Endothelial cell of umbilical vein (primary cell): ENCODE data around the gene RBM44.

ENCODE experiments used
- EZH2 ChIP-seq: IDR thresholded peaks from 2 replicates; pipeline ENCODE4 v1.6.1; 2012; ENCODE audit warnings: borderline replicate concordance, low read depth, mild to moderate bottlenecking, moderate library complexity, low read length, inconsistent platforms; ENCODE audit not compliant: severe bottlenecking
- FOS ChIP-seq: IDR thresholded peaks from 2 replicates; pipeline ENCODE4 v1.6.1; 2011; ENCODE audit warnings: mild to moderate bottlenecking, low read length, moderate library complexity, borderline replicate concordance; ENCODE audit not compliant: insufficient read depth
- GATA2 ChIP-seq: IDR thresholded peaks from 2 replicates; pipeline ENCODE4 v1.7.0; 2011; ENCODE audit warnings: low read depth, mild to moderate bottlenecking, moderate library complexity, mixed read lengths, low read length; ENCODE audit not compliant: insufficient read length, insufficient read depth
- JUN ChIP-seq: IDR thresholded peaks from 2 replicates; pipeline ENCODE4 v1.6.1; 2011; ENCODE audit warnings: borderline replicate concordance, low read depth; ENCODE audit not compliant: insufficient read length, insufficient read depth
- MYC ChIP-seq: IDR thresholded peaks from one replicate; pipeline ENCODE4 v1.6.1; 2011; ENCODE audit warnings: mild to moderate bottlenecking, low read depth, low read length
- POLR2A ChIP-seq: IDR thresholded peaks from 2 replicates; pipeline ENCODE4 v1.6.1; 2012; ENCODE audit warnings: low read depth, mild to moderate bottlenecking, control low read depth, low read length
- POLR2AphosphoS5 ChIP-seq: IDR thresholded peaks from 2 replicates; pipeline ENCODE4 v1.6.1; 2012; ENCODE audit warnings: low read depth, mild to moderate bottlenecking, control low read depth, low read length, moderate library complexity; ENCODE audit not compliant: insufficient read depth
- TF ChIP-seq, protein P1 (sequence below), 2 donors: IDR thresholded peaks; 1 replicate in 1 of 2; 2 replicates in 1 of 2; pipeline ENCODE4 v1.5.1; 2011; ENCODE audit warnings: low read length in 2 of 2, mild to moderate bottlenecking in 2 of 2, moderate library complexity in 2 of 2, control low read depth in 1 of 2, inconsistent platforms in 1 of 2, low read depth in 1 of 2; ENCODE audit not compliant: insufficient read depth in 1 of 2; ENCODE audit errors: extremely low read depth in 1 of 2
- TF ChIP-seq, protein P2 (sequence below): IDR thresholded peaks from 2 replicates; pipeline ENCODE4 v1.6.1; 2011; ENCODE audit not compliant: insufficient read depth, insufficient read length

DNA sequence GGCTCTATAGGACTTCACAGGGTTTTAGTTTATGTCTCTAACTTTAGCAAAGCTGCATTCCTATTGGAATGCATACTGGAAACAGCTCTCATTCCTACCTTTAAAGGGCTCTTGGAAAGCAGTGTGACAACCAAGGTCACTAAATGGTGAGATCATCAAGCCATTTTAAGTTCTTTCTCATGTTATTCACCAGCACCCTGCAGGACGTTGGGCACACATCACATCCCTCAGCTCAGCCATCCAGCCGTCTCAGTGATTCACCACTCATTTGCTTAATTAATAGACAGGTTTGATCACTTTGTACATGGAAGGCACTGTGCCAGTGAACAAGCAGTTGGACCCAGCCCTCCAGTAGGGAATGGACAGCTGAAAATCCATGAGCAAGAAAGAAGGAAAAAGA lies 32.2 kb upstream of the RBM44 start:
- TF ChIP-seq, protein P1, sequence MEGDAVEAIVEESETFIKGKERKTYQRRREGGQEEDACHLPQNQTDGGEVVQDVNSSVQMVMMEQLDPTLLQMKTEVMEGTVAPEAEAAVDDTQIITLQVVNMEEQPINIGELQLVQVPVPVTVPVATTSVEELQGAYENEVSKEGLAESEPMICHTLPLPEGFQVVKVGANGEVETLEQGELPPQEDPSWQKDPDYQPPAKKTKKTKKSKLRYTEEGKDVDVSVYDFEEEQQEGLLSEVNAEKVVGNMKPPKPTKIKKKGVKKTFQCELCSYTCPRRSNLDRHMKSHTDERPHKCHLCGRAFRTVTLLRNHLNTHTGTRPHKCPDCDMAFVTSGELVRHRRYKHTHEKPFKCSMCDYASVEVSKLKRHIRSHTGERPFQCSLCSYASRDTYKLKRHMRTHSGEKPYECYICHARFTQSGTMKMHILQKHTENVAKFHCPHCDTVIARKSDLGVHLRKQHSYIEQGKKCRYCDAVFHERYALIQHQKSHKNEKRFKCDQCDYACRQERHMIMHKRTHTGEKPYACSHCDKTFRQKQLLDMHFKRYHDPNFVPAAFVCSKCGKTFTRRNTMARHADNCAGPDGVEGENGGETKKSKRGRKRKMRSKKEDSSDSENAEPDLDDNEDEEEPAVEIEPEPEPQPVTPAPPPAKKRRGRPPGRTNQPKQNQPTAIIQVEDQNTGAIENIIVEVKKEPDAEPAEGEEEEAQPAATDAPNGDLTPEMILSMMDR (IDR thresholded peaks at IDR 0.05; ENCODE audit: extremely low read depth in 1 of 2, insufficient read depth in 1 of 2, low read depth in 1 of 2, low read length in 2 of 2) = no peak
- TF ChIP-seq EZH2 (no peak), POLR2A (no peak), POLR2AphosphoS5 (no peak), FOS (no peak), MYC (no peak), JUN (no peak), GATA2 (no peak)
- TF ChIP-seq, protein P2, sequence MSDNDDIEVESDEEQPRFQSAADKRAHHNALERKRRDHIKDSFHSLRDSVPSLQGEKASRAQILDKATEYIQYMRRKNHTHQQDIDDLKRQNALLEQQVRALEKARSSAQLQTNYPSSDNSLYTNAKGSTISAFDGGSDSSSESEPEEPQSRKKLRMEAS = no peak
